Measurements from ENCODE around the gene PEPD.

PEPD gene

GRCh38 chr19:33362508-33363228, 158.9 kb downstream of the PEPD start:
- DNase-seq (ENCODE audit: low read depth in 2 of 2) = no peak

- no peak for DNase-seq (ENCODE audit: low read depth in 2 of 2)
Measured at GRCh38 chr19:33359581-33359980, 162.0 kb downstream of the PEPD start.

DNA sequence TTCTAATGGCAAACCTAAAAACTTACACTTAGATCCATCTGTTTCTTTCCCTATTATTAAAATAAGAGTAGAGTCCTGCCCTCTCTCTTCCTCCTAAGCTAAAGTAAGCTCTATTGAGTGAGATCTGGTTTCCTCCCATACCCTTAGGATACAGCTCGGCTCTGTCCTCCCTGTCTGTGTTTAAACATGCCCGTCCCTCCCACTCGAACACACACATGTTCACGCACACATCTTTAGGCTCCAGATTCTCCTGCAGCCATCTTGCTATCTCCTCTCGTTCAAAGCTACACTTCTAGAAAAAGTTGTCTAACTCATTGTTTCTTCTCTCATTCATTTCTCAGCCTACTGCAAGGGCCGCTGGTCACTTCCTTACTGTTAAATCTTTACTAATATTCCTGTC, 163.2 kb downstream of the PEPD start:
- no peak for DNase-seq (ENCODE audit: low read depth in 2 of 2)

DNA sequence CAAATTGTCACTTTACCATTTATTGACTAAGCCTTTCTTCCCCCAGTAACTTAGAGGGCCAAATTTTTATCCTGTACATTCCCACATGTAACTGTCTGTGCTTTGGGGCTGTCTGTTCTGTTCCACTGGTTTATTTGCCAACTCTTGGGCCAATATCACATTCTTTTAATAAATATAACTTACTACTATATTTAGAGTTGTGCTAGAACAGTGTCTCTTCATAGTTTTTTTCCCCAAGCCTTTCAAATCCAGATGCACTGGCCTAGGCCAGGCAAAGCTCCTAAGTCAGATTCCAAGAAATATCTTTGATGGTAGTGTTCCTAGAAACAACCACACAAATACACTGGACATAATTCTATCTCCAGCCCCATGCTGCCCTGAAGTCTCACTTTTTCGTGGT, 164.0 kb downstream of the PEPD start:
- no peak for DNase-seq (ENCODE audit: low read depth in 2 of 2)

- no peak for DNase-seq (ENCODE audit: low read depth in 2 of 2)
Measured at GRCh38 chr19:33355535-33355934, 166.1 kb downstream of the PEPD start.

DNA sequence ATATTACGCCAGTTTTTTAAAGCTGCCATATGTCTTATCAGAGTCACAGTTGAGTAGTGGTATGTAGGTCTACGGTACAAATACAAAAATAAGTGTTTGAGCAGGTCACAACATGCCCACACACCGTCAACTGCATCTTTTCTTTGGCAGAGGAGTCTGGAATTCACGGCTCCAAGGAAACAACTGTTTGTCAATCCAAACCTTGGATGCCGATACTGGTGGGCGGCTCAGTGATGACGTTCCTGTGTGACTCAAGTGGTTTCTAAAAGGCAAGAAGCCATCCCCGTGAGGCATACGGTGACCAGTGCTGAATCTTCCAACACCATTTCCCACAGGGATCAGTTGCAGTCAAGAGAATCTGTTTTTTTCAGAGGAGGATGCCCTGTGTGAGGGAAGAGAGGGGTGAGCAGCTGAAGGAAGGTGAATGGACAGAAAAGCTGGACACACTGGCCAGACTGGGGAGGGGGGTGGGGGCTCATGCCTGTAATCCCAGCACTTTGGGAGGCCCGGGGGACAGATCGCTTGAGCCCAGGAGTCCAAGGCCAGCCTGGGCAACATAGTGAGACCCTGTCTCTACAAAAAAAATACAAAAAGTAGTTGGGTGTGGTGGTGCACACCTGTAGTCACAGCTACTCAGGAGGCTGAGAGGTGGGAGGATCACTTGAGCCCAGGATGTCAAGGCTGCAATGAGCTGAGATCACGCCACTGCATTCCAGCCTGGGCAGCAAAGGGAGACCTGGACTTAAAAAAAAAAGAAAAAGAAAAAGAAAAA, 170.9 kb downstream of the PEPD start:
- no peak for DNase-seq (ENCODE audit: low read depth in 2 of 2)

DNA sequence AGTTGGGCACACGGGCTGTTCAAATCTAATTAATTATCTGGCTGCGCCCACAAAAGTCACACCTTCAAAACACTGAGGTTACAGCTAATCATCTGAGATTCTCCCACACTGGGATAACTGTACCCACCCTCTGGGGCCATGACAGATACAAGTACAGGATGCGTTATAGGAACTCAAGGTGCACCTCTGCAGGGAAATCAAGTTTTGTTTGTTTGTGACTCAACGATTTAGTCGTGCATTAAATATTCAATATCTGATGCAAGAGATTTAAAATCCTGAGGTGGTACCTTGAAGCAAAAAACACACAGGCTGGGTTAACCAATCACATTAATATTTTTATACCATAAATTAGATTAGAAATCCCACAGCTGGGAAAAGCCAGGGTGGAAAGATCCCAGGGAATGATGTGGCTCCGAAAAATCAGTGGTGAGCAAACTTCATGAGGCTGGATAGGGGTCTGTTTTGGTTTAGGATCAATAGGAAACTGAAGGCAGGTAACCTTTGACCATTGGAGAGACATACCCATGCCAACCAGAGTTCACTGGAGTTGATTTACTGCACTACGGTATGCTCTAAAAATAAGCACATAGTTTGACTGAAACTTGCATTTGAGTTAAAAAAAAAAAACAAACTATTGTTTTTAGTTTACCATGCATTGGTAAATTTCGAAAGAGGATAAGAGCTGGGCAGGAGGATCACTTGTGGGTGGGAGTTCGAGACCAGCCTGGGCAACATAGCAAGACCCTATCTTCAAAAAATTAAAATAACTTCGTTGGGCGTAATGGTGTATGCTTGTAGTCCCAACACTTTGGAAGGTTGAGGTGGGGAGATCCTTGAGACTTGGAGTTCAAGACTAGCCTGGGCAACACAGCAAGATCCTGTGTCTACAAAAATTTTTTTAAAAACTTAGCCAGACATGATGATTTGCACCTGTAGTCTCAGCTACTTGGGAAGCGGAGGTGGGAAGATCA, 172.0 kb downstream of the PEPD start:
- no peak for DNase-seq (ENCODE audit: low read depth in 2 of 2)

DNA sequence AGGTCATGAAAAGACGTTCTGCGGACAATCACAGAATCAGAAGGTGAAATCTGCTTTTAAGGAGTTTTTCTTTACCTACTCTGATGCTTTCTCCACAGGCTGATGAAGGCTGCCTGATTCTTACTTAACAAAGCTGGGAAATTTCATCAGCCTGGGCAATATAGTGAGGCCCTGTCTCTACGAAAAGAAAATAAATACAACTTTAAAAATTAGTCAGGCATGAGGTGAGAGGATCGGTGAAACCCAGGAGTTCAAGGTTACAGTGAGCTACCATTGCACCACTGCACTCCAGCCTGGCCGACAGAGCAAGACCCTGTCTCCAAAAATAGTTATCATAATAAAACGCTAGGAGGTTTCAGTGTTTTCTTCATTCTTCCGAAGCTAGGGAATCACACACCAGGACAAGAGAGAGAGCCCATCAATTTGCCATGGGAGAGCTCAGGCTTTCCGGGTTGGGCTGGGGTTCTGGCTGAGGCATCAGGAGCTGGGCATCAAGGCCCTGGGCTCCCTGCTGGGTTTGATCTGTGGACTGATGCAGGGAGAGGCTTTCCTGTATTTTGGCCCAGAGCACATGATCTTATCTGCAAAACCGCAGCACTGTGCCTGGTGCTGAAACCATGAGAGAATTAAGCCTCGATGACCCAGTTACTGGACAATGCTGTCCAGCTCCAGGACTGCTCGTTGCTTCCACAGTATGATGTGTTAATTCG, 173.1 kb downstream of the PEPD start:
- DNase-seq (ENCODE audit: low read depth in 2 of 2) = no peak

- no peak for DNase-seq (ENCODE audit: low read depth in 2 of 2)
Measured at GRCh38 chr19:33347300-33347699, 174.3 kb downstream of the PEPD start.

GRCh38 chr19:33346665-33347064, 174.9 kb downstream of the PEPD start:
- DNase-seq (ENCODE audit: low read depth in 2 of 2) = no peak

GRCh38 chr19:33345163-33345562, 176.4 kb downstream of the PEPD start:
- no peak for DNase-seq (ENCODE audit: low read depth in 2 of 2)

DNA sequence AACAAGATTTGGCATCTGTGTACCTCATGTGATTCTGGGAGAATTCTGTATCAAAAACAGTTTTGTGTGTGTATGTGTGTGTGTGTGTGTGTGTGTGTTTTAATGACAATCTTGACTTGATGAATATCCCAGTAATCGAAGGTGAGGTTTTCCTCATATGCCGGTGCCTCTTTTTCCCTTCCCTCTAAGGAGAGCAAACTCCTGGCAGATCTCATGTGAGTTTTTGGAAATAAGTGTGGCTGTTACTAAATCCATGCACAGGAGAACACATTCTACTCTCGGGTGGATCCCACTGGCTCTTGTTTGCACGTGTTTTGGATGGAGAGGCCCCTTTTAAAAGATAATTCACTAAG, 177.0 kb downstream of the PEPD start:
- DNase-seq (ENCODE audit: low read depth in 2 of 2) = no peak

- no peak for DNase-seq (ENCODE audit: low read depth in 2 of 2)
Measured at GRCh38 chr19:33343859-33344572, 177.6 kb downstream of the PEPD start.

DNA sequence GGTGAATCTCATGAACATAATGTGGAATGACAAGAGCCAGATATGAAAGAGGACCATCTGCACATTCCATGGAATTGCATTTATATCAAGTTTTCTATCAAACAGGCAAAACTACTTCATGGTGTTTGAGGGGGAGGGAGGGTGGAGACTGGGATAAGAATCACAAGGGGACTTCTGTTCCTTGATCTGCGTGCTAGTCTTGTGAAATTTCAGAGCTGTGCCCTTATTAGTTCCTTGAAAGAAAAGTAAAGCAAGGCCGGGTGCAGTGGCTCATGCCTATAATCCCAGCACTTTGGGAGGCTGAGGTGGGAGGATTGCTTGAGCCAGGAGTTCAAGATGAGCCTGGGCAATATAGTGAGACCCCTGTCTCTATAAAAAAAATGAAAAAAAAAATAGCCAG, 178.3 kb downstream of the PEPD start:
- no peak for DNase-seq (ENCODE audit: low read depth in 2 of 2)

GRCh38 chr19:33340991-33341390, 180.6 kb downstream of the PEPD start:
- DNase-seq (ENCODE audit: low read depth in 2 of 2) = no peak

DNA sequence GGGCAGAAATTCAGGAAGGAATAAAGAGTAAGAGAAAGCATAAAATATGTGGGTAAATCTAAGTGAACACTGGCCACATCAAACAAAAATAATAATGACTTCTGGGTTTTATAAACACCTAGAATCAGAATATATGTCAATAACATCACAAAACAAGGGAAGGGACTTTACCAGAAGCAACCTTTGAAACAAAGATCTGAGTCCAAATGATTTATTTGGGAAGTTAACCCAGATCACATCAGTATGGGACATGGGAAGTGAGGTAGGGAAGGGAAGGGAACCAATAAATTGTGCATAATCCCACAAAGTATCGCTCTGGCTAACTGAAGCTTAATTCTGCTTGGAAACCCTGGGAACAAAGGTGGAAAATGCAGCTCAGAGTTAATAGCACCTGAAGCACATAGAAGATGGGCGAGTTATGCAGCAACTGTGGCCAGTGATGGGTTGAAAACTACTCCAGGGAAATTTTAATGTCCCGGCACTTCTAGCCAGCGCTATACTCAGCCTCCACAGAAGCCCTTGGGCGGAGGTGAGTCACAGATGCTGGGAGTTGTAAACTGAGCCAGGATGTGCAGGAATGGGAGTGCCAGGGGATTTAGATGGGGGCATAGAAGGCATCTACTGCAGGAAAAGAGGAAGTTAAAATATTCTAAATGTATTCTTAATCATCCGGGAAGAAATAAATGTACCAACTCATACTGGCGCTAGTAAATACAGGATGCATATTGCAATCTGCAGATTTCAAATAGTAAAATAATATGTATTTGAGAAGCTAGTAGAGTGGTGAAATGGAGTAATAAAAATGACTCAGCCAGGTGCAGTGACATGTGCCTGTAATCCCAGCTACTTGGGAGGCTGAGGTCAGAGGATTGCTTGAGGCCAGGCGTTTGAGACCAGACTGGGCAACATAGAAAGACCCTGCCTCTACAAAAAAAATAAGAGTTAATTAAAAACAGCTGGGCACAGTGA, 182.3 kb downstream of the PEPD start:
- no peak for DNase-seq (ENCODE audit: low read depth in 2 of 2)
